GM06990 (cell line): ENCODE data around the gene AFAP1.

Source experiments
- DNase-seq: peaks from one replicate; pipeline ENCODE4 v3.0.0-alpha.2; 2011; ENCODE audit not compliant: insufficient read length; ENCODE audit errors: extremely low read depth
- H3K27me3 ChIP-seq: replicated peaks from 2 replicates; pipeline ENCODE4 v1.6.0; 2011; ENCODE audit warnings: low read length; ENCODE audit not compliant: control insufficient read depth, insufficient read depth
- H3K36me3 ChIP-seq: 2 replicates; pipeline ENCODE4 v1.5.1; 2011; ENCODE audit warnings: low read length; ENCODE audit not compliant: control insufficient read depth, insufficient read depth
- H3K4me3 ChIP-seq: replicated peaks from 2 replicates; pipeline ENCODE4 v1.5.1; 2011; ENCODE audit warnings: low read depth, mild to moderate bottlenecking, control low read depth, low read length
- TF ChIP-seq, protein P1 (sequence below): IDR thresholded peaks from 2 replicates; pipeline ENCODE4 v1.5.1; 2011; ENCODE audit warnings: low read length, control low read depth, mild to moderate bottlenecking, inconsistent platforms; ENCODE audit not compliant: insufficient read depth, poor library complexity, severe bottlenecking

AFAP1 gene

DNA sequence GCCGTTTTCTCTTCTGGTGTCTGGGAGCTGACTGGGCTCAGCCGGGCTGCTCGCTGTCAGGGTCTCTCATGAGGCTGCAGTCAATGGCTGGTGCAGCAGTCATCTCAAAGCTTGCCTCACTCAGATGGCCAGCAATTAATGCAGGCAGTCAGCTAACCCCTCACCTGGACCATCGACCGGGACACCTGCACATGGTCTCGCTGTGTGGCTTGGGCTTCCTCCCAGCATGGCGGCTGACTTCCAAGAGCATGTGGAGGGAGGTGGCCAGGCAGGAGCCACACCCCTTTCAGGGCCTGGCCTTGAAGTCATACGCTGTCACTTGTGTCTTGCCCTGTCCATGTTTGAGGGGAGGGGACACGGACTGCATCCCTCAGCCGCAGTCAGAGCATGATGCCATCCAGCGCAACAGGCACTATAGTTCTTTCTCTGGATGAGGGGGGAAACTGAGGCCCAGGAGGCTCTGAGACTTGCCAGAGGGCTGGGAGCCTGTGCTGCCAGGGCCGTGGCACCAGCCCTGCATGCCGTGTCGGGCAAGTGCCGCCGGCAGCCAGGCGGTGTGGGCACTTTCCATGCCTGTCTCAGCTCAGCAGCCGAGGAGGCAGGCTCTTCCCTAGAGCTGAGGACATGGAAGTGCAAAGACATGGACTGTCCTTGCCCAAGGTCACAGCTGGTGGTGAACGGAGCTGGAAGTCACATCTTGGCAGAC is 201.8 kb downstream of the AFAP1 start:
- H3K36me3 ChIP-seq, result no peaks in the 10 kb centered on the region
- no peak for DNase-seq
- TF ChIP-seq, protein P1, sequence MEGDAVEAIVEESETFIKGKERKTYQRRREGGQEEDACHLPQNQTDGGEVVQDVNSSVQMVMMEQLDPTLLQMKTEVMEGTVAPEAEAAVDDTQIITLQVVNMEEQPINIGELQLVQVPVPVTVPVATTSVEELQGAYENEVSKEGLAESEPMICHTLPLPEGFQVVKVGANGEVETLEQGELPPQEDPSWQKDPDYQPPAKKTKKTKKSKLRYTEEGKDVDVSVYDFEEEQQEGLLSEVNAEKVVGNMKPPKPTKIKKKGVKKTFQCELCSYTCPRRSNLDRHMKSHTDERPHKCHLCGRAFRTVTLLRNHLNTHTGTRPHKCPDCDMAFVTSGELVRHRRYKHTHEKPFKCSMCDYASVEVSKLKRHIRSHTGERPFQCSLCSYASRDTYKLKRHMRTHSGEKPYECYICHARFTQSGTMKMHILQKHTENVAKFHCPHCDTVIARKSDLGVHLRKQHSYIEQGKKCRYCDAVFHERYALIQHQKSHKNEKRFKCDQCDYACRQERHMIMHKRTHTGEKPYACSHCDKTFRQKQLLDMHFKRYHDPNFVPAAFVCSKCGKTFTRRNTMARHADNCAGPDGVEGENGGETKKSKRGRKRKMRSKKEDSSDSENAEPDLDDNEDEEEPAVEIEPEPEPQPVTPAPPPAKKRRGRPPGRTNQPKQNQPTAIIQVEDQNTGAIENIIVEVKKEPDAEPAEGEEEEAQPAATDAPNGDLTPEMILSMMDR, result no peak
- no peaks in the 10 kb centered on the region; the same call in 1 of the 2 replicates for H3K27me3 ChIP-seq
- H3K4me3 ChIP-seq, result no peak overlapping the region

DNA sequence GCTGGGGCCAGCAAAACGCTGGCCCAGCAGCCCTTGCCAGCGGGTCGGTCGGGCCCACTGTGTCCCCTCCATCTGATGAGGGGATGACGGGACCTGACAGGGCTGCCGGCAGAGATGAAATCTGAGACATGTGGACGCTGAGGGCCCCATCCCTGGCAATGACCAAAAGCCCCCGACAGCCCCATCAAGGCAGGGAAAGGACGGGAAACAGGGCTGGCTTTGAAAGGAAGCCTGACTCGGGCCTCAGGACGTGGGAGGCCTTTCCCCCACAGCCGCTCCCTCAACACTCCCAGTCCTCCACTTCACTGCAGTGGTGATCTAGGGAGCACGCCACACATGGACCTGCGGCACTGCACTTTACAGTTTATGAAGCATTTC is 202.4 kb downstream of the AFAP1 start:
- Histone ChIP-seq H3K36me3 (no peaks in the 10 kb centered on the region), H3K27me3 (no peaks in the 10 kb centered on the region; the same call in 1 of the 2 replicates), H3K4me3 (no peak overlapping the region)
- DNase-seq, result no peak
- TF ChIP-seq, protein P1, result no peak

- Histone ChIP-seq H3K27me3 (no peaks in the 10 kb centered on the region; the same call in 1 of the 2 replicates), H3K4me3 (no peak overlapping the region), H3K36me3 (no peaks in the 10 kb centered on the region)
- no peak for DNase-seq
- TF ChIP-seq, protein P1, result no peak
Observed at GRCh38 chr4:7736436-7737267, 203.0 kb downstream of the AFAP1 start.

GRCh38 chr4:7735961-7736360 is 203.7 kb downstream of the AFAP1 start:
- H3K4me3 ChIP-seq, result no peak overlapping the region
- H3K36me3 ChIP-seq, result no peaks in the 10 kb centered on the region
- no peaks in the 10 kb centered on the region; the same call in 1 of the 2 replicates for H3K27me3 ChIP-seq
- no peak for DNase-seq
- TF ChIP-seq, protein P1, result no peak

- TF ChIP-seq, protein P1, result no peak
- no peaks in the 10 kb centered on the region; the same call in 1 of the 2 replicates for H3K27me3 ChIP-seq
- no peak overlapping the region for H3K4me3 ChIP-seq
- no peak for DNase-seq
- H3K36me3 ChIP-seq, result no peaks in the 10 kb centered on the region
Observed at GRCh38 chr4:7735395-7735794, 204.3 kb downstream of the AFAP1 start.
